HL-60 (cell line): ENCODE data around the gene CXCL9.

Source experiments
- GABPA ChIP-seq: IDR thresholded peaks from 2 replicates; pipeline ENCODE4 v1.6.1; 2012; ENCODE audit warnings: low read depth
- POLR2AphosphoS5 ChIP-seq: IDR thresholded peaks from 2 replicates; pipeline ENCODE4 v1.6.1; 2012; ENCODE audit warnings: low read depth
- SPI1 ChIP-seq: IDR thresholded peaks from 2 replicates; pipeline ENCODE4 v1.6.1; 2012; ENCODE audit warnings: low read depth, mild to moderate bottlenecking, borderline replicate concordance
- TF ChIP-seq, protein P1 (sequence below): IDR thresholded peaks from one replicate; pipeline ENCODE4 v1.5.1; 2011; ENCODE audit warnings: low read length, control low read depth, inconsistent platforms; ENCODE audit not compliant: insufficient read depth
- TF ChIP-seq, protein P2 (sequence below): IDR thresholded peaks from 2 replicates; pipeline ENCODE4 v1.6.1; 2012; ENCODE audit warnings: low read depth; ENCODE audit not compliant: insufficient replicate concordance

DNA sequence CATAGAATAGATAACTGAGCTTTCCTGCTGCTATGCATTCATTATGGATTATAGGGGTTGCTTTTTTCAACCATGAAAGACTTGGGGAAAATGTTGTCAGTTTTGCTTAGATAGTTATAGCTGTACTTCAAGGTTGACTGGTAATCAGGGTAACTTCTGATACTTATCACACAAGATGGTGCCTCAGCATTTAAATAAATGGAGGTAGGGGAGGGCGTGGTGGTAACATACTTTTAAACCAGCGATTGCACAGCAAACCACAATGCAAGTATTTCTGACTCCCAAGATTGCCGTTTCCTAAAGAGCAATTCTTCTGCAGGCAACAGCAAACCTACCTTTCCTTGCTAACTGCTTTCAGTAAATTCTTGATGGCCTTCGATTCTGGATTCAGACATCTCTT, 14.7 kb upstream of the CXCL9 start:
- TF ChIP-seq, protein P1, sequence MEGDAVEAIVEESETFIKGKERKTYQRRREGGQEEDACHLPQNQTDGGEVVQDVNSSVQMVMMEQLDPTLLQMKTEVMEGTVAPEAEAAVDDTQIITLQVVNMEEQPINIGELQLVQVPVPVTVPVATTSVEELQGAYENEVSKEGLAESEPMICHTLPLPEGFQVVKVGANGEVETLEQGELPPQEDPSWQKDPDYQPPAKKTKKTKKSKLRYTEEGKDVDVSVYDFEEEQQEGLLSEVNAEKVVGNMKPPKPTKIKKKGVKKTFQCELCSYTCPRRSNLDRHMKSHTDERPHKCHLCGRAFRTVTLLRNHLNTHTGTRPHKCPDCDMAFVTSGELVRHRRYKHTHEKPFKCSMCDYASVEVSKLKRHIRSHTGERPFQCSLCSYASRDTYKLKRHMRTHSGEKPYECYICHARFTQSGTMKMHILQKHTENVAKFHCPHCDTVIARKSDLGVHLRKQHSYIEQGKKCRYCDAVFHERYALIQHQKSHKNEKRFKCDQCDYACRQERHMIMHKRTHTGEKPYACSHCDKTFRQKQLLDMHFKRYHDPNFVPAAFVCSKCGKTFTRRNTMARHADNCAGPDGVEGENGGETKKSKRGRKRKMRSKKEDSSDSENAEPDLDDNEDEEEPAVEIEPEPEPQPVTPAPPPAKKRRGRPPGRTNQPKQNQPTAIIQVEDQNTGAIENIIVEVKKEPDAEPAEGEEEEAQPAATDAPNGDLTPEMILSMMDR, result no peak
- TF ChIP-seq POLR2AphosphoS5 (no peak), SPI1 (no peak), GABPA (no peak)
- TF ChIP-seq, protein P2, sequence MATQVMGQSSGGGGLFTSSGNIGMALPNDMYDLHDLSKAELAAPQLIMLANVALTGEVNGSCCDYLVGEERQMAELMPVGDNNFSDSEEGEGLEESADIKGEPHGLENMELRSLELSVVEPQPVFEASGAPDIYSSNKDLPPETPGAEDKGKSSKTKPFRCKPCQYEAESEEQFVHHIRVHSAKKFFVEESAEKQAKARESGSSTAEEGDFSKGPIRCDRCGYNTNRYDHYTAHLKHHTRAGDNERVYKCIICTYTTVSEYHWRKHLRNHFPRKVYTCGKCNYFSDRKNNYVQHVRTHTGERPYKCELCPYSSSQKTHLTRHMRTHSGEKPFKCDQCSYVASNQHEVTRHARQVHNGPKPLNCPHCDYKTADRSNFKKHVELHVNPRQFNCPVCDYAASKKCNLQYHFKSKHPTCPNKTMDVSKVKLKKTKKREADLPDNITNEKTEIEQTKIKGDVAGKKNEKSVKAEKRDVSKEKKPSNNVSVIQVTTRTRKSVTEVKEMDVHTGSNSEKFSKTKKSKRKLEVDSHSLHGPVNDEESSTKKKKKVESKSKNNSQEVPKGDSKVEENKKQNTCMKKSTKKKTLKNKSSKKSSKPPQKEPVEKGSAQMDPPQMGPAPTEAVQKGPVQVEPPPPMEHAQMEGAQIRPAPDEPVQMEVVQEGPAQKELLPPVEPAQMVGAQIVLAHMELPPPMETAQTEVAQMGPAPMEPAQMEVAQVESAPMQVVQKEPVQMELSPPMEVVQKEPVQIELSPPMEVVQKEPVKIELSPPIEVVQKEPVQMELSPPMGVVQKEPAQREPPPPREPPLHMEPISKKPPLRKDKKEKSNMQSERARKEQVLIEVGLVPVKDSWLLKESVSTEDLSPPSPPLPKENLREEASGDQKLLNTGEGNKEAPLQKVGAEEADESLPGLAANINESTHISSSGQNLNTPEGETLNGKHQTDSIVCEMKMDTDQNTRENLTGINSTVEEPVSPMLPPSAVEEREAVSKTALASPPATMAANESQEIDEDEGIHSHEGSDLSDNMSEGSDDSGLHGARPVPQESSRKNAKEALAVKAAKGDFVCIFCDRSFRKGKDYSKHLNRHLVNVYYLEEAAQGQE, result no peak
